T-helper 1 cell treated with Interleukin-12 subunit alpha and Interleukin-12 subunit beta and Interleukin-4 antibody, amounts not matched to agents 30 μg/mL and 1 μg/mL, for 36 hours (primary cell): Measurements from ENCODE around the gene SERPINB8.
"Not testable (repeated sequence)": the region's sequence is repeated elsewhere in the genome, so short reads cannot be mapped to it uniquely, and the experiment has no call there.

Source experiments
- H3K27ac Mint-ChIP-seq: one replicate; pipeline ENCODE4 v1.8.0; 2021; ENCODE audit warnings: mild to moderate bottlenecking, mixed read lengths
- H3K27me3 Mint-ChIP-seq: one replicate; pipeline ENCODE4 v1.8.0; 2021; ENCODE audit warnings: low read depth, mixed read lengths
- H3K36me3 Mint-ChIP-seq: one replicate; pipeline ENCODE4 v1.8.0; 2021; ENCODE audit warnings: low read depth, mixed read lengths
- H3K4me1 Mint-ChIP-seq: one replicate; pipeline ENCODE4 v1.8.0; 2021; ENCODE audit warnings: low read depth, mixed read lengths
- H3K4me3 Mint-ChIP-seq: one replicate; pipeline ENCODE4 v1.8.0; 2021; ENCODE audit warnings: mild to moderate bottlenecking, moderate library complexity, mixed read lengths
- H3K9me3 Mint-ChIP-seq: one replicate; pipeline ENCODE4 v1.8.0; 2021; ENCODE audit warnings: mixed read lengths

Gene SERPINB8

GRCh38 chr18:63969942-63970808 lies at the start of gene SERPINB8:
Gene SERPINB8, plus strand, starts transcription at chr18:63970081. Its CDS starts 8,228 bp downstream, at chr18:63978309.
- peaks cover 32% of the 10 kb centered on the region for H3K4me1 Mint-ChIP-seq

GRCh38 chr18:63922049-63922448 lies 47.8 kb upstream of the SERPINB8 start:
- no peaks in the 10 kb centered on the region for H3K4me1 Mint-ChIP-seq
- H3K36me3 Mint-ChIP-seq, result no peaks in the 10 kb centered on the region
- no peaks in the 10 kb centered on the region for H3K9me3 Mint-ChIP-seq
- peaks cover 63% of the 10 kb centered on the region for H3K27me3 Mint-ChIP-seq
- H3K27ac Mint-ChIP-seq, result no peak overlapping the region
- no peak overlapping the region for H3K4me3 Mint-ChIP-seq

More at GRCh38 chr18:63969942-63970808, at the start of gene SERPINB8:
- Mint-ChIP-seq H3K4me3 (peak within 1 kb of the TSS; percentile 95), H3K36me3 (peaks cover 7% of the 10 kb centered on the region), H3K9me3 (no peaks in the 10 kb centered on the region), H3K27ac (peak within 1 kb of the TSS; percentile 95), H3K27me3 (no peaks in the 10 kb centered on the region)

- Mint-ChIP-seq H3K36me3 (no peaks in the 10 kb centered on the region), H3K4me3 (no peak overlapping the region), H3K27me3 (peaks cover 63% of the 10 kb centered on the region), H3K27ac (no peak overlapping the region), H3K9me3 (no peaks in the 10 kb centered on the region), H3K4me1 (no peaks in the 10 kb centered on the region)
Observed at GRCh38 chr18:63924551-63924950, 45.3 kb upstream of the SERPINB8 start.

GRCh38 chr18:63928331-63928730 lies 41.5 kb upstream of the SERPINB8 start:
- no peak overlapping the region for H3K27ac Mint-ChIP-seq

GRCh38 chr18:63929369-63929768 lies 40.5 kb upstream of the SERPINB8 start:
- not testable (repeated sequence) for H3K4me1 Mint-ChIP-seq, H3K27ac Mint-ChIP-seq, H3K9me3 Mint-ChIP-seq, H3K36me3 Mint-ChIP-seq, H3K4me3 Mint-ChIP-seq
- H3K27me3 Mint-ChIP-seq, result peaks cover 66% of the 10 kb centered on the region

More at GRCh38 chr18:63928331-63928730, 41.5 kb upstream of the SERPINB8 start:
- no peak overlapping the region for H3K4me3 Mint-ChIP-seq
- no peaks in the 10 kb centered on the region for H3K4me1 Mint-ChIP-seq
- H3K9me3 Mint-ChIP-seq, result no peaks in the 10 kb centered on the region
- H3K36me3 Mint-ChIP-seq, result no peaks in the 10 kb centered on the region
- H3K27me3 Mint-ChIP-seq, result peaks cover 68% of the 10 kb centered on the region

- Mint-ChIP-seq H3K27me3 (peaks cover 63% of the 10 kb centered on the region), H3K36me3 (no peaks in the 10 kb centered on the region), H3K9me3 (no peaks in the 10 kb centered on the region), H3K4me1 (no peaks in the 10 kb centered on the region), H3K4me3 (no peak overlapping the region), H3K27ac (no peak overlapping the region)
Observed at GRCh38 chr18:63930773-63931354, 39.0 kb upstream of the SERPINB8 start.

GRCh38 chr18:63936156-63936931 lies 33.5 kb upstream of the SERPINB8 start:
- Mint-ChIP-seq H3K9me3 (no peaks in the 10 kb centered on the region), H3K4me3 (peak overlapping the region; percentile 78), H3K4me1 (peaks cover 2% of the 10 kb centered on the region), H3K36me3 (no peaks in the 10 kb centered on the region), H3K27ac (no peak overlapping the region), H3K27me3 (peaks cover 28% of the 10 kb centered on the region)

- Mint-ChIP-seq H3K4me1 (peaks cover 2% of the 10 kb centered on the region), H3K9me3 (no peaks in the 10 kb centered on the region), H3K36me3 (no peaks in the 10 kb centered on the region), H3K27ac (no peak overlapping the region), H3K27me3 (peaks cover 31% of the 10 kb centered on the region), H3K4me3 (no peak overlapping the region)
Observed at GRCh38 chr18:63936932-63937393, 32.9 kb upstream of the SERPINB8 start.

- peaks cover 39% of the 10 kb centered on the region for H3K27me3 Mint-ChIP-seq
- no peak overlapping the region for H3K4me3 Mint-ChIP-seq
- no peak overlapping the region for H3K27ac Mint-ChIP-seq
- no peaks in the 10 kb centered on the region for H3K36me3 Mint-ChIP-seq
- peaks cover 7% of the 10 kb centered on the region for H3K9me3 Mint-ChIP-seq
- peaks cover 2% of the 10 kb centered on the region for H3K4me1 Mint-ChIP-seq
Observed at GRCh38 chr18:63940008-63940407, 29.9 kb upstream of the SERPINB8 start.

GRCh38 chr18:63940543-63941050 lies 29.3 kb upstream of the SERPINB8 start:
- H3K4me3 Mint-ChIP-seq, H3K36me3 Mint-ChIP-seq, H3K4me1 Mint-ChIP-seq, H3K27ac Mint-ChIP-seq, H3K9me3 Mint-ChIP-seq: not testable (repeated sequence)
- peaks cover 38% of the 10 kb centered on the region for H3K27me3 Mint-ChIP-seq

- H3K9me3 Mint-ChIP-seq, result peaks cover 11% of the 10 kb centered on the region
- H3K4me1 Mint-ChIP-seq, result peaks cover 35% of the 10 kb centered on the region
- no peak overlapping the region for H3K27ac Mint-ChIP-seq
- peaks cover 35% of the 10 kb centered on the region for H3K27me3 Mint-ChIP-seq
- peaks cover 8% of the 10 kb centered on the region for H3K36me3 Mint-ChIP-seq
- H3K4me3 Mint-ChIP-seq, result no peak overlapping the region
Observed at GRCh38 chr18:63947051-63947790, 22.7 kb upstream of the SERPINB8 start.

GRCh38 chr18:63949068-63949737 lies 20.7 kb upstream of the SERPINB8 start, which contains the start of gene HMSD:
Gene HMSD, plus strand, starts transcription at chr18:63949301. Its CDS starts 4,155 bp downstream, at chr18:63953456.
- Mint-ChIP-seq H3K4me3 (peak within 1 kb of the TSS; percentile 82), H3K27ac (peak within 1 kb of the TSS; percentile 80), H3K36me3 (peaks cover 13% of the 10 kb centered on the region), H3K27me3 (peaks cover 16% of the 10 kb centered on the region), H3K4me1 (peaks cover 41% of the 10 kb centered on the region), H3K9me3 (peaks cover 8% of the 10 kb centered on the region)

- Mint-ChIP-seq H3K4me1 (peaks cover 41% of the 10 kb centered on the region), H3K9me3 (peaks cover 4% of the 10 kb centered on the region), H3K4me3 (peak overlapping the region; percentile 29), H3K36me3 (peaks cover 23% of the 10 kb centered on the region), H3K27me3 (no peaks in the 10 kb centered on the region), H3K27ac (peak overlapping the region; percentile 36)
Observed at GRCh38 chr18:63951302-63951705, 18.6 kb upstream of the SERPINB8 start.
